ENCODE results near the gene NEUROD6.

Gene NEUROD6

GRCh38 chr7:31302356-31302755, 38.2 kb downstream of the NEUROD6 start:
- no peaks in the 10 kb centered on the region for H4K20me1 ChIP-seq
- H3K36me3 ChIP-seq, result no peaks in the 10 kb centered on the region
- H3K9me3 ChIP-seq (replicated peaks in 1 of 11), result no peaks in the 10 kb centered on the region

GRCh38 chr7:31299336-31299735, 41.2 kb downstream of the NEUROD6 start:
- Histone ChIP-seq H3K9me3 (replicated peaks in 1 of 11) (no peaks in the 10 kb centered on the region), H3K9ac (no peak overlapping the region), H3K27me3 (no peaks in the 10 kb centered on the region), H4K20me1 (no peaks in the 10 kb centered on the region), H3K4me1 (no peaks in the 10 kb centered on the region), H3K4me2 (no peak overlapping the region), H3K27ac (no peak overlapping the region), H3K36me3 (no peaks in the 10 kb centered on the region), H3K4me3 (no peak overlapping the region)
- no peak for TF ChIP-seq Cebpa-rat (IDR thresholded peaks at IDR 0.05)

More at GRCh38 chr7:31302356-31302755, 38.2 kb downstream of the NEUROD6 start:
- H3K27me3 ChIP-seq, result no peaks in the 10 kb centered on the region
- H3K4me2 ChIP-seq, result no peak overlapping the region
- TF ChIP-seq Cebpa-rat (IDR thresholded peaks at IDR 0.05), result no peak
- no peaks in the 10 kb centered on the region for H3K4me1 ChIP-seq
- no peak overlapping the region for H3K4me3 ChIP-seq
- no peak overlapping the region for H3K9ac ChIP-seq
- no peak overlapping the region for H3K27ac ChIP-seq

- no peak for TF ChIP-seq Cebpa-rat (IDR thresholded peaks at IDR 0.05)
Measured at GRCh38 chr7:31290601-31291000, 49.9 kb downstream of the NEUROD6 start.

More at GRCh38 chr7:31290601-31291000, 49.9 kb downstream of the NEUROD6 start:
- Histone ChIP-seq H3K4me2 (no peak overlapping the region), H3K27me3 (no peaks in the 10 kb centered on the region), H3K4me1 (no peaks in the 10 kb centered on the region), H3K36me3 (no peaks in the 10 kb centered on the region), H3K4me3 (no peak overlapping the region), H3K9me3 (replicated peaks in 1 of 11) (no peaks in the 10 kb centered on the region), H3K9ac (no peak overlapping the region), H4K20me1 (no peaks in the 10 kb centered on the region), H3K27ac (no peak overlapping the region)
